HepG2 (cell line): ENCODE data around the gene JAG1. TPM values are rescaled to one million over a fixed set of nuclear protein-coding genes. Genes with fewer than 3 reads are reported as not detected.

Source experiments
- HNF1B ChIP-seq: sonication (generic); formaldehyde crosslinking; IDR thresholded peaks from 2 replicates; pipeline ENCODE4 v1.5.1; 2020; ENCODE audit warnings: mild to moderate bottlenecking, moderate library complexity, missing genetic modification reagents
- NR0B2 ChIP-seq: sonication (generic); formaldehyde crosslinking; IDR thresholded peaks from 2 replicates; pipeline ENCODE4 v1.4.0; 2020; ENCODE audit warnings: mild to moderate bottlenecking, missing genetic modification reagents
- SSRP1 ChIP-seq: IDR thresholded peaks from 2 replicates; pipeline ENCODE4 v1.6.1; 2016; ENCODE audit warnings: control low read depth
- TIGD3 ChIP-seq: sonication (generic); formaldehyde crosslinking; IDR thresholded peaks from 2 replicates; pipeline ENCODE4 v1.5.1; 2020; ENCODE audit warnings: mild to moderate bottlenecking, missing genetic modification reagents, borderline replicate concordance
- polyA plus RNA-seq, 8 experiments: library from polyadenylated mRNA; depleted of rRNA in 3 of 8; stranded (reverse) in 7 of 8; unstranded in 1 of 8; fragments of >200 nt; fragmentation: Illumina TruSeq in 4 of 8; extraction: Trizol in 4 of 8; gene quantifications; 2 replicates each; pipeline versions ENCODE4 v1.2.1 to v1.2.3, GENCODE V29; 2011 to 2016; ENCODE audit warnings: low read depth in 4 of 8, missing spikeins in 1 of 8, mixed read lengths in 1 of 8; ENCODE audit not compliant: insufficient read depth in 1 of 8
- total RNA-seq, 5 experiments: library from RNA; depleted of rRNA; stranded (reverse); fragments of >200 nt; fragmentation: Illumina TruSeq; extraction: Trizol; gene quantifications; 2 replicates each; pipeline ENCODE4 v1.2.3, GENCODE V29; 2016; ENCODE audit warnings: low read depth in 1 of 5
- TF ChIP-seq, protein P1 (sequence below): sonication (generic); formaldehyde crosslinking; IDR thresholded peaks from one replicate; pipeline ENCODE4 v1.5.1; 2020; ENCODE audit warnings: mild to moderate bottlenecking, missing genetic modification reagents; ENCODE audit errors: not compliant biosample characterization
- TF ChIP-seq, protein P2 (sequence below): sonication (generic); formaldehyde crosslinking; IDR thresholded peaks from 2 replicates; pipeline ENCODE4 v1.4.0; 2020; ENCODE audit warnings: missing genetic modification reagents, borderline replicate concordance

Gene JAG1
- total and polyA plus RNA-seq, 2 of the 13 experiments (the other 11 are each of a cell fraction or from before 2014, with no cell fraction given) = 47.1 to 56.3 TPM

DNA sequence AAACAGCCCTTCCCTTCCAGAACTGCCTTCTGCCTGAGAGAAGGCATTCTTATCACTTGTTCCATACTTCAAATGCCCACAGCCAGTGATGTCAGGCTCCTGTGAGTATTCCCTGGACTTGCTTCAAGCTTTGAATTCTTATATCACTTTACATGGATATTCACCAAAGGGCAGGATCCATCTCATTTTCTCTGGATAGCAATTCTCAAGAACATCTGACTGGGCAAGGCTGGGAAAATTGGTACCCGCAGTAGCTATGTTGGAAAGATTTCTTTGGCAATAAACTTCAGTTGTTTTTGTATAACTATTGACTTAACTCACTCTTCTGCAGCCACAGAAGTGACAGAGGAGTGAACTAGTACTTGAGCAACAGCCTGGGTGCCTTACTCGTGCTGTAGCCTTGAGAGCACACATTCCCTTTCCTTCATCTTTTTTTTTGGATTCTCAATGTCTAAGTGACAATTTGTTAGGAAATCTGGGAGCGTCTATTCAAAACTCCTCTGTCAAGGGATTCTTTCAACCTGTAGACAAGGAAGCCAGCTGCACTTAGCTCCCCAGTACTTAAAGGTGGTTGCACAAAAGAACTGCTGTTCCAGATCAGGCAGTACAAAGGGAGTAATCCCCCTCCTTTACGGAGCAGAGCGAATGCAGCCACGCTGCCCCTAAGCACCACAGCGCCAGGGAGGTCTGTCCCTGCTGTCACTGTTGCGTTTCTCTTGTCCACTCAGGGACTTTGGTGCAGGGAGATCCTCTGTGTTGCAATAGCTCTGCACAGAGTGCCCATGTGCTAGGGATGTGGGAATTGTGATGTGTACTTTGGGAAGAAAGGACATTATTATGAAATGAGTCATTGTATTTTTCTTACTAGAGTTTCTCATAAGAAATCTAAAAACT is 69.6 kb downstream of the JAG1 start (continued):
- TF ChIP-seq NR0B2 (CRISPR knock-in tag) (no peak), TIGD3 (CRISPR knock-in tag) (no peak), SSRP1 (CRISPR knock-in tag) (peak; percentile 98), HNF1B (CRISPR knock-in tag) (peak; percentile 93)
- TF ChIP-seq, protein P1, sequence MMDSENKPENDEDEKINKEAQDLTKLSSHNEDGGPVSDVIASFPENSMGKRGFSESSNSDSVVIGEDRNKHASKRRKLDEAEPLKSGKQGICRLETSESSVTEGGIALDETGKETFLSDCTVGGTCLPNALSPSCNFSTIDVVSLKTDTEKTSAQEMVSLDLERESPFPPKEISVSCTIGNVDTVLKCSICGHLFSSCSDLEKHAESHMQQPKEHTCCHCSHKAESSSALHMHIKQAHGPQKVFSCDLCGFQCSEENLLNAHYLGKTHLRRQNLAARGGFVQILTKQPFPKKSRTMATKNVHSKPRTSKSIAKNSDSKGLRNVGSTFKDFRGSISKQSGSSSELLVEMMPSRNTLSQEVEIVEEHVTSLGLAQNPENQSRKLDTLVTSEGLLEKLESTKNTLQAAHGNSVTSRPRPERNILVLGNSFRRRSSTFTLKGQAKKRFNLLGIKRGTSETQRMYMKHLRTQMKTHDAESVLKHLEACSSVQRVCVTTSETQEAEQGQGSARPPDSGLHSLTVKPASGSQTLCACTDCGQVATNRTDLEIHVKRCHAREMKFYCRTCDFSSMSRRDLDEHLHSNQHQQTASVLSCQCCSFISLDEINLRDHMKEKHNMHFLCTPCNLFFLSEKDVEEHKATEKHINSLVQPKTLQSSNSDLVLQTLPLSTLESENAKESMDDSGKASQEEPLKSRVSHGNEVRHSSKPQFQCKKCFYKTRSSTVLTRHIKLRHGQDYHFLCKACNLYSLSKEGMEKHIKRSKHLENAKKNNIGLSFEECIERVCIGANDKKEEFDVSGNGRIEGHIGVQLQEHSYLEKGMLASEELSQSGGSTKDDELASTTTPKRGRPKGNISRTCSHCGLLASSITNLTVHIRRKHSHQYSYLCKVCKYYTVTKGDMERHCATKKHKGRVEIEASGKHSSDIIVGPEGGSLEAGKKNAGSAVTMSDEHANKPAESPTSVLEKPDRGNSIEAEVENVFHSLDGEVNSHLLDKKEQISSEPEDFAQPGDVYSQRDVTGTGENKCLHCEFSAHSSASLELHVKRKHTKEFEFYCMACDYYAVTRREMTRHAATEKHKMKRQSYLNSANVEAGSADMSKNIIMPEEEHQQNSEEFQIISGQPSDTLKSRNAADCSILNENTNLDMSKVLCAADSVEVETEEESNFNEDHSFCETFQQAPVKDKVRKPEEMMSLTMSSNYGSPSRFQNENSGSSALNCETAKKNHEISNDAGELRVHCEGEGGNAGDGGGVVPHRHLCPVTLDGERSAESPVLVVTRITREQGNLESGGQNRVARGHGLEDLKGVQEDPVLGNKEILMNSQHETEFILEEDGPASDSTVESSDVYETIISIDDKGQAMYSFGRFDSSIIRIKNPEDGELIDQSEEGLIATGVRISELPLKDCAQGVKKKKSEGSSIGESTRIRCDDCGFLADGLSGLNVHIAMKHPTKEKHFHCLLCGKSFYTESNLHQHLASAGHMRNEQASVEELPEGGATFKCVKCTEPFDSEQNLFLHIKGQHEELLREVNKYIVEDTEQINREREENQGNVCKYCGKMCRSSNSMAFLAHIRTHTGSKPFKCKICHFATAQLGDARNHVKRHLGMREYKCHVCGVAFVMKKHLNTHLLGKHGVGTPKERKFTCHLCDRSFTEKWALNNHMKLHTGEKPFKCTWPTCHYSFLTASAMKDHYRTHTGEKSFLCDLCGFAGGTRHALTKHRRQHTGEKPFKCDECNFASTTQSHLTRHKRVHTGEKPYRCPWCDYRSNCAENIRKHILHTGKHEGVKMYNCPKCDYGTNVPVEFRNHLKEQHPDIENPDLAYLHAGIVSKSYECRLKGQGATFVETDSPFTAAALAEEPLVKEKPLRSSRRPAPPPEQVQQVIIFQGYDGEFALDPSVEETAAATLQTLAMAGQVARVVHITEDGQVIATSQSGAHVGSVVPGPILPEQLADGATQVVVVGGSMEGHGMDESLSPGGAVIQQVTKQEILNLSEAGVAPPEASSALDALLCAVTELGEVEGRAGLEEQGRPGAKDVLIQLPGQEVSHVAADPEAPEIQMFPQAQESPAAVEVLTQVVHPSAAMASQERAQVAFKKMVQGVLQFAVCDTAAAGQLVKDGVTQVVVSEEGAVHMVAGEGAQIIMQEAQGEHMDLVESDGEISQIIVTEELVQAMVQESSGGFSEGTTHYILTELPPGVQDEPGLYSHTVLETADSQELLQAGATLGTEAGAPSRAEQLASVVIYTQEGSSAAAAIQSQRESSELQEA (CRISPR knock-in tag) = no peak
- TF ChIP-seq, protein P2, sequence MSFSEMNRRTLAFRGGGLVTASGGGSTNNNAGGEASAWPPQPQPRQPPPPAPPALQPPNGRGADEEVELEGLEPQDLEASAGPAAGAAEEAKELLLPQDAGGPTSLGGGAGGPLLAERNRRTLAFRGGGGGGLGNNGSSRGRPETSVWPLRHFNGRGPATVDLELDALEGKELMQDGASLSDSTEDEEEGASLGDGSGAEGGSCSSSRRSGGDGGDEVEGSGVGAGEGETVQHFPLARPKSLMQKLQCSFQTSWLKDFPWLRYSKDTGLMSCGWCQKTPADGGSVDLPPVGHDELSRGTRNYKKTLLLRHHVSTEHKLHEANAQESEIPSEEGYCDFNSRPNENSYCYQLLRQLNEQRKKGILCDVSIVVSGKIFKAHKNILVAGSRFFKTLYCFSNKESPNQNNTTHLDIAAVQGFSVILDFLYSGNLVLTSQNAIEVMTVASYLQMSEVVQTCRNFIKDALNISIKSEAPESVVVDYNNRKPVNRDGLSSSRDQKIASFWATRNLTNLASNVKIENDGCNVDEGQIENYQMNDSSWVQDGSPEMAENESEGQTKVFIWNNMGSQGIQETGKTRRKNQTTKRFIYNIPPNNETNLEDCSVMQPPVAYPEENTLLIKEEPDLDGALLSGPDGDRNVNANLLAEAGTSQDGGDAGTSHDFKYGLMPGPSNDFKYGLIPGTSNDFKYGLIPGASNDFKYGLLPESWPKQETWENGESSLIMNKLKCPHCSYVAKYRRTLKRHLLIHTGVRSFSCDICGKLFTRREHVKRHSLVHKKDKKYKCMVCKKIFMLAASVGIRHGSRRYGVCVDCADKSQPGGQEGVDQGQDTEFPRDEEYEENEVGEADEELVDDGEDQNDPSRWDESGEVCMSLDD (CRISPR knock-in tag) = no peak; the same call in 1 of the 2 replicates
